ENCODE results near the gene AP2A2. TPM values are rescaled to one million over a fixed set of nuclear protein-coding genes. Genes with fewer than 3 reads are reported as not detected.

AP2A2 gene
- total RNA-seq, 1 experiment from 2014 or later, result 29.6 TPM

- no peak overlapping the region for H2AFZ ChIP-seq (ENCODE audit: low read length)
- CTCF ChIA-PET, result no interaction called here
- 0 out of 2 replicates have a peak, but pooled peaks cover 6% of the 10 kb centered on the region for H4K20me1 ChIP-seq (ENCODE audit: low read length)
- POLR2A ChIA-PET (ENCODE audit: unreplicated experiment), result no interaction called here
- no peak overlapping the region for H3K4me2 ChIP-seq (ENCODE audit: low read length)
- intact Hi-C loops (cut with micrococcal nuclease), result no loop called here
- DNase-seq (no peak), ATAC-seq (no peak)
- peaks cover 16% of the 10 kb centered on the region for H3K36me3 ChIP-seq (ENCODE audit: low read depth, low read length)
- H3K27me3 ChIP-seq (ENCODE audit: low read length), result no peaks in the 10 kb centered on the region
- no peaks in the 10 kb centered on the region for H3F3A ChIP-seq (ENCODE audit: low read length, unreplicated experiment)
- H3K4me3 ChIP-seq (ENCODE audit: low read length), result no peak overlapping the region
- H3K9me2 ChIP-seq (replicated peaks; ENCODE audit: low read length), result no peaks in the 10 kb centered on the region
- H3K79me2 ChIP-seq (ENCODE audit: low read length), result peaks cover 38% of the 10 kb centered on the region
- H3K4me1 ChIP-seq (ENCODE audit: insufficient read depth, low read length), result no peaks in the 10 kb centered on the region
- H3K9me3 ChIP-seq (ENCODE audit: low read length), result no peaks in the 10 kb centered on the region
- H3K9ac ChIP-seq (ENCODE audit: low read length), result no peak overlapping the region
- BruUV-seq (replicated peaks), result no TSS peak
- TF ChIP-seq EZH2 (IDR thresholded peaks at IDR 0.05; ENCODE audit: low read length, unreplicated experiment) (no peak), EZH2phosphoT487 (IDR thresholded peaks at IDR 0.05; ENCODE audit: borderline replicate concordance, low read length) (no peak)
- TF ChIP-seq, protein P1, sequence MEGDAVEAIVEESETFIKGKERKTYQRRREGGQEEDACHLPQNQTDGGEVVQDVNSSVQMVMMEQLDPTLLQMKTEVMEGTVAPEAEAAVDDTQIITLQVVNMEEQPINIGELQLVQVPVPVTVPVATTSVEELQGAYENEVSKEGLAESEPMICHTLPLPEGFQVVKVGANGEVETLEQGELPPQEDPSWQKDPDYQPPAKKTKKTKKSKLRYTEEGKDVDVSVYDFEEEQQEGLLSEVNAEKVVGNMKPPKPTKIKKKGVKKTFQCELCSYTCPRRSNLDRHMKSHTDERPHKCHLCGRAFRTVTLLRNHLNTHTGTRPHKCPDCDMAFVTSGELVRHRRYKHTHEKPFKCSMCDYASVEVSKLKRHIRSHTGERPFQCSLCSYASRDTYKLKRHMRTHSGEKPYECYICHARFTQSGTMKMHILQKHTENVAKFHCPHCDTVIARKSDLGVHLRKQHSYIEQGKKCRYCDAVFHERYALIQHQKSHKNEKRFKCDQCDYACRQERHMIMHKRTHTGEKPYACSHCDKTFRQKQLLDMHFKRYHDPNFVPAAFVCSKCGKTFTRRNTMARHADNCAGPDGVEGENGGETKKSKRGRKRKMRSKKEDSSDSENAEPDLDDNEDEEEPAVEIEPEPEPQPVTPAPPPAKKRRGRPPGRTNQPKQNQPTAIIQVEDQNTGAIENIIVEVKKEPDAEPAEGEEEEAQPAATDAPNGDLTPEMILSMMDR (conservative IDR thresholded peaks at IDR 0.05; ENCODE audit: low read depth, low read length), result no peak
- H3K27ac ChIP-seq (ENCODE audit: low read length), result no peak overlapping the region
Observed at GRCh38 chr11:944711-945470, 19.2 kb downstream of the AP2A2 start.

- BruUV-seq (replicated peaks), result no TSS peak
- Histone ChIP-seq H3K4me1 (ENCODE audit: insufficient read depth, low read length) (no peaks in the 10 kb centered on the region), H3K4me3 (ENCODE audit: low read length) (no peak overlapping the region), H2AFZ (ENCODE audit: low read length) (no peak overlapping the region), H3K27ac (ENCODE audit: low read length) (no peak overlapping the region), H3K9me3 (ENCODE audit: low read length) (no peaks in the 10 kb centered on the region), H3K4me2 (ENCODE audit: low read length) (no peak overlapping the region), H3K36me3 (ENCODE audit: low read depth, low read length) (peaks cover 16% of the 10 kb centered on the region), H3K9me2 (replicated peaks; ENCODE audit: low read length) (no peaks in the 10 kb centered on the region), H3F3A (ENCODE audit: low read length, unreplicated experiment) (no peaks in the 10 kb centered on the region), H4K20me1 (ENCODE audit: low read length) (no peaks in the 10 kb centered on the region), H3K27me3 (ENCODE audit: low read length) (no peaks in the 10 kb centered on the region), H3K9ac (ENCODE audit: low read length) (no peak overlapping the region), H3K79me2 (ENCODE audit: low read length) (peaks cover 27% of the 10 kb centered on the region)
- ChIA-PET CTCF (no interaction called here), POLR2A (ENCODE audit: unreplicated experiment) (no interaction called here)
- no peak for TF ChIP-seq EZH2phosphoT487 (IDR thresholded peaks at IDR 0.05; ENCODE audit: borderline replicate concordance, low read length)
- TF ChIP-seq EZH2 (IDR thresholded peaks at IDR 0.05; ENCODE audit: low read length, unreplicated experiment), result no peak
- TF ChIP-seq, protein P1 (conservative IDR thresholded peaks at IDR 0.05; ENCODE audit: low read depth, low read length), result no peak
- no peak for ATAC-seq
- intact Hi-C loops (cut with micrococcal nuclease), result no loop called here
- no peak for DNase-seq
Observed at GRCh38 chr11:945986-946385, 20.3 kb downstream of the AP2A2 start.

- Histone ChIP-seq H3K36me3 (ENCODE audit: low read depth, low read length) (peaks cover 16% of the 10 kb centered on the region), H3K4me1 (ENCODE audit: insufficient read depth, low read length) (no peaks in the 10 kb centered on the region), H3K79me2 (ENCODE audit: low read length) (peaks cover 23% of the 10 kb centered on the region), H3K9me2 (replicated peaks; ENCODE audit: low read length) (no peaks in the 10 kb centered on the region), H3K27ac (ENCODE audit: low read length) (no peak overlapping the region), H3K9me3 (ENCODE audit: low read length) (no peaks in the 10 kb centered on the region), H3K9ac (ENCODE audit: low read length) (no peak overlapping the region), H3F3A (ENCODE audit: low read length, unreplicated experiment) (no peaks in the 10 kb centered on the region), H3K27me3 (ENCODE audit: low read length) (no peaks in the 10 kb centered on the region), H3K4me2 (ENCODE audit: low read length) (no peak overlapping the region), H2AFZ (ENCODE audit: low read length) (no peak overlapping the region), H4K20me1 (ENCODE audit: low read length) (no peaks in the 10 kb centered on the region), H3K4me3 (ENCODE audit: low read length) (no peak overlapping the region)
- ATAC-seq, result no peak
- no peak for DNase-seq
- ChIA-PET CTCF (no interaction called here), POLR2A (ENCODE audit: unreplicated experiment) (no interaction called here)
- intact Hi-C loops (cut with micrococcal nuclease), result no loop called here
- BruUV-seq (replicated peaks), result no TSS peak
- TF ChIP-seq EZH2 (IDR thresholded peaks at IDR 0.05; ENCODE audit: low read length, unreplicated experiment) (no peak), EZH2phosphoT487 (IDR thresholded peaks at IDR 0.05; ENCODE audit: borderline replicate concordance, low read length) (no peak)
- TF ChIP-seq, protein P1 (conservative IDR thresholded peaks at IDR 0.05; ENCODE audit: low read depth, low read length), result no peak
Observed at GRCh38 chr11:947744-948143, 22.1 kb downstream of the AP2A2 start.

Data from PC-3 (cell line).